COR-L47 (cell line): ENCODE data around the gene CES1.
"Not testable (repeated sequence)": the region's sequence is repeated elsewhere in the genome, so short reads cannot be mapped to it uniquely, and the experiment has no call there.

Source experiments
- DNase-seq: peaks from one replicate; lab custom pipeline; 2025; lab: John Stamatoyannopoulos, UW

Gene CES1

GRCh38 chr16:55832773-55833691 is at the start of gene CES1:
CES1 (minus strand) TSS chr16:55833096; CDS start chr16:55833055, 41 bp downstream.
- DNase-seq = no peak

- no peak for DNase-seq
Observed at GRCh38 chr16:55876854-55877253, 44.0 kb upstream of the CES1 start.

- DNase-seq = no peak
Observed at GRCh38 chr16:55875273-55875672, 42.4 kb upstream of the CES1 start, which contains the start of gene CES5A. CES5A (minus strand) TSS chr16:55875373; CDS start chr16:55875221, 152 bp downstream.

- DNase-seq = no peak
Observed at GRCh38 chr16:55873122-55873521, 40.2 kb upstream of the CES1 start.

- no peak for DNase-seq
Observed at GRCh38 chr16:55872130-55872529, 39.2 kb upstream of the CES1 start.

- DNase-seq = no peak
Observed at GRCh38 chr16:55871411-55872038, 38.6 kb upstream of the CES1 start.

- DNase-seq = no peak
Observed at GRCh38 chr16:55868980-55869379, 36.1 kb upstream of the CES1 start.

GRCh38 chr16:55868137-55868536 is 35.2 kb upstream of the CES1 start:
- no peak for DNase-seq

GRCh38 chr16:55861288-55861687 is 28.4 kb upstream of the CES1 start:
- DNase-seq = no peak

GRCh38 chr16:55857650-55858049 is 24.8 kb upstream of the CES1 start:
- not testable (repeated sequence) for DNase-seq

GRCh38 chr16:55856950-55857349 is 24.1 kb upstream of the CES1 start:
- no peak for DNase-seq

GRCh38 chr16:55853114-55853513 is 20.2 kb upstream of the CES1 start:
- DNase-seq = no peak

- no peak for DNase-seq
Observed at GRCh38 chr16:55849536-55849935, 16.6 kb upstream of the CES1 start.

GRCh38 chr16:55846598-55847346 is 13.9 kb upstream of the CES1 start:
- no peak for DNase-seq

GRCh38 chr16:55843105-55843395 is 10.2 kb upstream of the CES1 start:
- DNase-seq = no peak

- DNase-seq = peak; percentile 22
Observed at GRCh38 chr16:55842369-55843104, 9.6 kb upstream of the CES1 start.

- DNase-seq = no peak
Observed at GRCh38 chr16:55839115-55839514, 6.2 kb upstream of the CES1 start.

GRCh38 chr16:55836158-55836611 is 3.3 kb upstream of the CES1 start:
- no peak for DNase-seq

- no peak for DNase-seq
Observed at GRCh38 chr16:55835581-55835980, 2.7 kb upstream of the CES1 start.

GRCh38 chr16:55835173-55835572 is 2.3 kb upstream of the CES1 start:
- not testable (repeated sequence) for DNase-seq

GRCh38 chr16:55834049-55834448 is 1.2 kb upstream of the CES1 start:
- DNase-seq = no peak

GRCh38 chr16:55832425-55832772 is 497 bp downstream of the CES1 start:
- DNase-seq = no peak
